GM13976 (cell line): ENCODE measurements around the gene TGFB2.

ENCODE experiments used
- DNase-seq: peaks from one replicate; pipeline ENCODE4 v3.0.0; 2012; ENCODE audit warnings: low spot score
- in situ Hi-C: fragments of 300-500 bp; cut with MboI; formaldehyde crosslinking; loops from one replicate; pipeline ENCODE4 v1.12.0; 2022; ENCODE audit warnings: low sequenced_read_pairs, mixed read lengths, inconsistent platforms; ENCODE audit not compliant: unreplicated experiment
- TF ChIP-seq, protein P1 (sequence below): IDR thresholded peaks from 2 replicates; pipeline ENCODE4 v1.5.1; 2012; ENCODE audit warnings: borderline replicate concordance, mild to moderate bottlenecking; ENCODE audit not compliant: insufficient read depth; ENCODE audit errors: extremely low read depth, missing control alignments, control extremely low read depth

Gene TGFB2

DNA sequence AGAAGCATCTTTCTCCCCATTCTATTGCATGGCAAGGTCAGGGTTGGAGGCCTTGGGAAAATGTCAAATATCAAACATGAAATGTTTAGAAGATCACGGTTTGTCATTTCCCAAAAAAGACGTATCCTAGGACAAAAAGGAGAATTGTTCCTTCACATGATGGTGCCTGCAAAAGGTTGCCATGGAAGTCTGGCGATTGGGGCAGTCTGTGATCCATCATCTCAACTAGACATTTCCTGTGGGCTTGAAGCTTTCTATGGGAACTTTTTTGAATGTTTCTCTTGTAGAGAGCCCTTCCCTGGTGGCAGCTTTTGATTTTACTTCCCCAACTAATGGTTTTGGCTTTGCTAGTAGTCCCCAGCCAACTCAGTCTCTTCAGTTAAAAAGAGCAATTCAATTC lies 106.3 kb downstream of the TGFB2 start:
- TF ChIP-seq, protein P1, sequence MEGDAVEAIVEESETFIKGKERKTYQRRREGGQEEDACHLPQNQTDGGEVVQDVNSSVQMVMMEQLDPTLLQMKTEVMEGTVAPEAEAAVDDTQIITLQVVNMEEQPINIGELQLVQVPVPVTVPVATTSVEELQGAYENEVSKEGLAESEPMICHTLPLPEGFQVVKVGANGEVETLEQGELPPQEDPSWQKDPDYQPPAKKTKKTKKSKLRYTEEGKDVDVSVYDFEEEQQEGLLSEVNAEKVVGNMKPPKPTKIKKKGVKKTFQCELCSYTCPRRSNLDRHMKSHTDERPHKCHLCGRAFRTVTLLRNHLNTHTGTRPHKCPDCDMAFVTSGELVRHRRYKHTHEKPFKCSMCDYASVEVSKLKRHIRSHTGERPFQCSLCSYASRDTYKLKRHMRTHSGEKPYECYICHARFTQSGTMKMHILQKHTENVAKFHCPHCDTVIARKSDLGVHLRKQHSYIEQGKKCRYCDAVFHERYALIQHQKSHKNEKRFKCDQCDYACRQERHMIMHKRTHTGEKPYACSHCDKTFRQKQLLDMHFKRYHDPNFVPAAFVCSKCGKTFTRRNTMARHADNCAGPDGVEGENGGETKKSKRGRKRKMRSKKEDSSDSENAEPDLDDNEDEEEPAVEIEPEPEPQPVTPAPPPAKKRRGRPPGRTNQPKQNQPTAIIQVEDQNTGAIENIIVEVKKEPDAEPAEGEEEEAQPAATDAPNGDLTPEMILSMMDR: no peak
- in situ Hi-C loops: no loop called here
- no peak for DNase-seq

DNA sequence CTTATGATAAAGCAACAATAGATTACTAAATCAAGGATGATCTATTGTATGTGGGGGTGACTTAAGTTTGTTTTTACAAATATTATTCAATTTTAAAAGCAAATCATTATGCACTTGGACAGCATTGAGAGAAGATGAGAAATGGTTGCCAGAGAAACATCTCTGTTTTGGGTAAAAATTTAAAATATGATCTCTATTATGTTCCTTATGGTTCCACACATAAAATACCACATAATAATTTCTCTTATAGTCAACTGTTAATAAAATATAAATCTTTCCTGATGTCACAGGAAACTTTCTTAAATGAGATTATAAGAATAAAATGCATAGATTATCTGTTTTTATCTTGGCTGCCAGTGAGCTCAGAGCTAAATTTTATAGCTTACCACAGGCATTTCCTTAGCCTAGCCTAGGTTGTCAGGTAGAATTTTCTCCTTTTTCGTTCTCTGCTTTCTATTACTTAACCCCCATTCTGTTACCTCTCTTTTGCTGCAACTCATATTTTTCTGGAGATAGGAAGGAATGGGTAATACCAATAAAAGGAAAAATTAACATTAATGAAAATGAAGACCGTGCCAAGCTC lies 109.7 kb downstream of the TGFB2 start:
- DNase-seq: no peak
- TF ChIP-seq, protein P1: no peak
- in situ Hi-C loops: no loop called here

DNA sequence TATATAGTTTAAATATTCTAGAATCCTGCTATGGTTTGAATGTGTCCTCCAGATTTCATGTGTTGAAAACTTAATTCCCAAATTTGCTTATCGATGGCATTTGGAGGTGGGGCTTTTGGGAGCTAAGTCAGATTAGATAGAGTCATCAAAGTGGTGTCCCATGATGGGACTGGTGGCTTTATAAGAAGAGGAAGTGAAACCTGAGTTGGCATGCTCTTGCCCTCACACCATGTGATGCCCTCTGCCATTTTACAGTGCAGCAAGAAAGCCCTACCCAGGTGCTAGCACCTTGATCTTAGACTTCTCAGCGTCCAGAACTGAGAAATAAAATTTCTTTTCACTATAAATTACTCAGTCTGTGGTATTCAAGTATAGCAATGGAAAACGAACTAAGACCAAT lies 111.3 kb downstream of the TGFB2 start:
- TF ChIP-seq, protein P1: no peak
- in situ Hi-C loops: no loop called here
- DNase-seq: no peak

DNA sequence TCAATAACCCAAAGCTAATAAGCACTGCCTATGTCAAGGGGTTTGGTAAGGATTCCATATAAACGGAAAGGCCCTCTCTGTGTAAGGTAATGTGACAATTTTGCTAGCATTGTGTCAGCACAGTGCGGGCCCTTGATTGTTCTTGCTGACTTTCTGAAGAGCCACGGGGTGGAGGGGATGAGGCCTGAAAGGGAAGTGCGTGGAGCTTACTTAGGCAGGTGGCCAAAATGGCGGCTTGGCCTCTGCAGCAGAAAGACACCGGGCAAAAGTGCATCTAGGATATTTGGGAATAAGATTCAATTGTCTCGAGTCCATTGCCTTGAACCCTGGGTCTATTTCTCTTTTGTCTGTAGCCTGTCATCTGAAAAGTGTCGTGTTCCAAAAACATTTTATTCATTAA lies 114.3 kb downstream of the TGFB2 start:
- TF ChIP-seq, protein P1: no peak
- in situ Hi-C loops: no loop called here
- no peak for DNase-seq

DNA sequence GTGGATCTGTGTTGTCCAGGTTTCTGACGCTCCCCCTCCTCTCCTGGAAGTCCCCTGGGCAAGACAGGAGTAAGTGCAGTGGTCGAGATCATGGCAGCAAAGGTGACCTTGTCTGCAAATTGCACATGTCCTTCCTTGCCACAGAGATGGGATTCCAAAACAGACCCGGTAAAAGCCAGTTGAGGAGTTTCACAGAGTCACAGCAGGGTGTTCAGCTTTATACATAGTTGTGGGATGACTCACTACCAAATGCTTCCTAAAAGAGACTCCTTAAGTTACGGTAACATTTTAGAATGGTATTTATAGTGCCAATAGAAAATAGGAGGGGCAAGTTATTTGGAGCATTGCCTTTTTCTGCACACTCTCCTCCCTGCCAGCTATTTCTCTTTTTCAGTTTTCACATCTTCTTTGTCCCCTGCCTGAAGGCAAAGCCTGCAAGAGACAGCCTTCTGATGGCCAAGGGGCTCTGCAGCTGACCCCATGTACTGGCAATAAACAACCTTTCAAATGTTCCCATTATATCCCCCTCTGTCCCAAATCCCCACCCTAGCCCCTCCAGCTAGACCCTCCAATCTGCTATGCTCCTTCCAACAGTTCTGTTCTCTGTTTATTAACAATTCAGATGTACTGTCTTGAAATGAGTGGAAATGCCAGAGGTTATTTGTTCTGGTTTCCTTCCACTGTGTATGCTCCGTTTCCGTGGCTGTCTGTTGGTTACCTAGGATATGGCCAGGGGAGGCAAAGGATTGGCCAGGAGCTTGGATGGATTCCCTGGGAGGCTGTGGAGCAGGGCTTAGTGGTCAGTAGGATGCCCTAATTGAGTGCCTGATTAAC lies 115.0 kb downstream of the TGFB2 start:
- in situ Hi-C loops: no loop called here
- TF ChIP-seq, protein P1: no peak
- DNase-seq: no peak

DNA sequence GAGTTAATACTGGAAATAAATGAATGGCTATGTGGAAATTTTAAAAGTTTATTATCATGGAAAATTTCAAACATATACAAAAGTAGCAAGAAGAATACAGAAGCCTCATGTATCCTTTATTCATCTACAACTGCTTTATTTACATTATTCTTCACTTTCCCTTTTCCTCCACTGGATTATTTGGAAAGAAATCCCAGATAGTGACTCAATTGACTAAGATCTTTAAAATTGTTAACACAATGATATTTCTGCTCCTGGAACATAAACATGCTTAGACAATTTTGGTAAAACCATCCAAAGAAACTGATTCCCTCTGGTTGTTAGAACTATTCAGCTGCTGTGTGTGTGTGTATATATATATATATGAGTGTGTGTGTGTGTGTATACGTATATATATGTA lies 116.2 kb downstream of the TGFB2 start:
- TF ChIP-seq, protein P1: no peak
- DNase-seq: no peak
- in situ Hi-C loops: no loop called here
